Measurements from ENCODE around the gene ZNF804B. TPM values are rescaled to one million over a fixed set of nuclear protein-coding genes. Genes with fewer than 3 reads are reported as not detected.

ZNF804B gene
- total and polyA plus RNA-seq, 9 of the 15 experiments (the other 6 are each of a cell fraction or from before 2014, with no cell fraction given) = 0.04 to 0.22 (median 0.09) TPM; not detected in 6

DNA sequence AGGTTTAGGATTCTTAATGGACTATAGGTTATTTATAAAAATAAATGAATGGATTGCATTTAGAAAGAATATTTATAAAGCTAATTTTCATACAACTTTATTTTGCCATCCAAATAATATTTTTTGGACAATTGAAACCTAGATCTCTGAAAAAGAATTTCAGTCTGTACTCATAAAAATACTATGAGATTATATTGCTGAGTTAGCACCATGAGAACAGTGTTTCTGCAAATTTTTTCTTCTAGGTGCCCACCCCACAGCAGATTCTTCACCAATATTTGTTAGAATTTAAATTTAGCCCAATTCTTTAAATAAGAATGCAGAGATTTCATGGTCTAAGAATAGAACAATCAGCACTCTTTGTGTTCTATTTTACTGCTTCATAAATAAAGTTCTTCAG is 121.6 kb downstream of the ZNF804B start (continued):
- no peak for TF ChIP-seq SIN3B (IDR thresholded peaks at IDR 0.05; ENCODE audit: low read depth)

DNA sequence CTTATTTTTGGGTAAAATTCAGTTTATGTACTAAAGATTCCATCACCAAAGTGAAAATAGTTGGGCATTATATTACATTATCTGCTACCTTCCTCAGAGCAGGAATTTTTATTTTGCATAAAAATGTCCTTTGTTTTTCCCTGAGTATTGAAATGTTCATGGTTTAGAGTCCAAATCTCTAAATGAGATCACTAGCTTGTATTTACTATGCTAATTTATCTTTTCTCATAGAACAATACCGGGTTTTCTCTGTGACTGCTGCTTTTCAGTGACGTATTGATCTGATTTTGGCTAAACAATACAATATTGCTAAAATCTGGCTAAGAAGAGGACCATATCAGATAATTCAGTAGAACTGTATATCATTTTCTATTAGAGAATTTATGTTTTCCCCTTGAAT is 125.6 kb downstream of the ZNF804B start:
- FAIRE-seq (no peak), ATAC-seq (no peak), DNase-seq (ENCODE audit: extremely low read depth in 1 of 4, low spot score in 3 of 4) (no peak)
- WGBS (ENCODE audit: insufficient coverage, low coverage, missing lambda C conversion rate) = 3% methylated on average over 2 of the region's 2 CpGs
- no peaks in the 10 kb centered on the region for H3K4me1 ChIP-seq (replicated peaks in 1 of 2; ENCODE audit: control insufficient read depth in 2 of 2, insufficient read depth in 2 of 2, low read length in 2 of 2)
- ChIA-PET POLR2A (no interaction called here), CTCF (ENCODE audit: low intra/inter-chr PET ratio) (no interaction called here)
- no peak overlapping the region for H3K4me2 ChIP-seq (ENCODE audit: insufficient read depth, low read length)
- no peaks in the 10 kb centered on the region for H3K27me3 ChIP-seq (ENCODE audit: control insufficient read depth in 2 of 2, insufficient read depth in 2 of 2, low read length in 2 of 2)
- H3K4me3 ChIP-seq = no peak overlapping the region
- in situ Hi-C loops (cut with MboI) (no loop called here), intact Hi-C loops (cut with micrococcal nuclease) (no loop called here)
- no peak overlapping the region for H3K9ac ChIP-seq (ENCODE audit: insufficient read depth in 1 of 2, low read depth in 2 of 2, low read length in 2 of 2)
- no TSS peak for BruUV-seq (replicated peaks)
- no peaks in the 10 kb centered on the region for H3K36me3 ChIP-seq (ENCODE audit: control insufficient read depth, insufficient read depth, low read length)
- no peak overlapping the region for H2AFZ ChIP-seq (ENCODE audit: low read depth, low read length)
- H3K9me3 ChIP-seq (replicated peaks; ENCODE audit: control insufficient read depth, insufficient read depth, low read depth, low read length) = 0 out of 2 replicates have a peak, but pooled peaks cover 1% of the 10 kb centered on the region
- H3K79me2 ChIP-seq (ENCODE audit: control insufficient read depth, insufficient read depth, low read length) = no peaks in the 10 kb centered on the region
- H4K20me1 ChIP-seq (replicated peaks; ENCODE audit: control insufficient read depth, insufficient read depth, low read length) = no peaks in the 10 kb centered on the region
- H3K27ac ChIP-seq (ENCODE audit: extremely low read depth, low read depth, low read length) = no peak overlapping the region
- H3K9me1 ChIP-seq (ENCODE audit: control insufficient read depth, insufficient read depth, low read length) = no peaks in the 10 kb centered on the region
- TF ChIP-seq, protein P1, sequence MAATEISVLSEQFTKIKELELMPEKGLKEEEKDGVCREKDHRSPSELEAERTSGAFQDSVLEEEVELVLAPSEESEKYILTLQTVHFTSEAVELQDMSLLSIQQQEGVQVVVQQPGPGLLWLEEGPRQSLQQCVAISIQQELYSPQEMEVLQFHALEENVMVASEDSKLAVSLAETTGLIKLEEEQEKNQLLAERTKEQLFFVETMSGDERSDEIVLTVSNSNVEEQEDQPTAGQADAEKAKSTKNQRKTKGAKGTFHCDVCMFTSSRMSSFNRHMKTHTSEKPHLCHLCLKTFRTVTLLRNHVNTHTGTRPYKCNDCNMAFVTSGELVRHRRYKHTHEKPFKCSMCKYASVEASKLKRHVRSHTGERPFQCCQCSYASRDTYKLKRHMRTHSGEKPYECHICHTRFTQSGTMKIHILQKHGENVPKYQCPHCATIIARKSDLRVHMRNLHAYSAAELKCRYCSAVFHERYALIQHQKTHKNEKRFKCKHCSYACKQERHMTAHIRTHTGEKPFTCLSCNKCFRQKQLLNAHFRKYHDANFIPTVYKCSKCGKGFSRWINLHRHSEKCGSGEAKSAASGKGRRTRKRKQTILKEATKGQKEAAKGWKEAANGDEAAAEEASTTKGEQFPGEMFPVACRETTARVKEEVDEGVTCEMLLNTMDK (IDR thresholded peaks at IDR 0.05; ENCODE audit: borderline replicate concordance, insufficient read depth, low read depth, low read length, poor library complexity, severe bottlenecking) = no peak
- no peak for TF ChIP-seq TBP (optimal IDR thresholded peaks at IDR 0.05; ENCODE audit: low read depth, low read length)
- no peak for TF ChIP-seq TRIM24 (IDR thresholded peaks at IDR 0.05)
- TF ChIP-seq ESRRB (CRISPR knock-in tag; IDR thresholded peaks at IDR 0.05; ENCODE audit: borderline replicate concordance) = no peak
- TF ChIP-seq, protein P2, sequence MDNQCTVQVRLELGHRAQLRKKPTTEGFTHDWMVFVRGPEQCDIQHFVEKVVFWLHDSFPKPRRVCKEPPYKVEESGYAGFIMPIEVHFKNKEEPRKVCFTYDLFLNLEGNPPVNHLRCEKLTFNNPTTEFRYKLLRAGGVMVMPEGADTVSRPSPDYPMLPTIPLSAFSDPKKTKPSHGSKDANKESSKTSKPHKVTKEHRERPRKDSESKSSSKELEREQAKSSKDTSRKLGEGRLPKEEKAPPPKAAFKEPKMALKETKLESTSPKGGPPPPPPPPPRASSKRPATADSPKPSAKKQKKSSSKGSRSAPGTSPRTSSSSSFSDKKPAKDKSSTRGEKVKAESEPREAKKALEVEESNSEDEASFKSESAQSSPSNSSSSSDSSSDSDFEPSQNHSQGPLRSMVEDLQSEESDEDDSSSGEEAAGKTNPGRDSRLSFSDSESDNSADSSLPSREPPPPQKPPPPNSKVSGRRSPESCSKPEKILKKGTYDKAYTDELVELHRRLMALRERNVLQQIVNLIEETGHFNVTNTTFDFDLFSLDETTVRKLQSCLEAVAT (IDR thresholded peaks at IDR 0.05) = no peak
- TF ChIP-seq MED1 (CRISPR knock-in tag; IDR thresholded peaks at IDR 0.05; ENCODE audit: borderline replicate concordance) = no peak
- TF ChIP-seq ZNF316 (IDR thresholded peaks at IDR 0.05) = no peak
- no peak for TF ChIP-seq RB1 (IDR thresholded peaks at IDR 0.05; ENCODE audit: low read depth)
- TF ChIP-seq, protein P3, sequence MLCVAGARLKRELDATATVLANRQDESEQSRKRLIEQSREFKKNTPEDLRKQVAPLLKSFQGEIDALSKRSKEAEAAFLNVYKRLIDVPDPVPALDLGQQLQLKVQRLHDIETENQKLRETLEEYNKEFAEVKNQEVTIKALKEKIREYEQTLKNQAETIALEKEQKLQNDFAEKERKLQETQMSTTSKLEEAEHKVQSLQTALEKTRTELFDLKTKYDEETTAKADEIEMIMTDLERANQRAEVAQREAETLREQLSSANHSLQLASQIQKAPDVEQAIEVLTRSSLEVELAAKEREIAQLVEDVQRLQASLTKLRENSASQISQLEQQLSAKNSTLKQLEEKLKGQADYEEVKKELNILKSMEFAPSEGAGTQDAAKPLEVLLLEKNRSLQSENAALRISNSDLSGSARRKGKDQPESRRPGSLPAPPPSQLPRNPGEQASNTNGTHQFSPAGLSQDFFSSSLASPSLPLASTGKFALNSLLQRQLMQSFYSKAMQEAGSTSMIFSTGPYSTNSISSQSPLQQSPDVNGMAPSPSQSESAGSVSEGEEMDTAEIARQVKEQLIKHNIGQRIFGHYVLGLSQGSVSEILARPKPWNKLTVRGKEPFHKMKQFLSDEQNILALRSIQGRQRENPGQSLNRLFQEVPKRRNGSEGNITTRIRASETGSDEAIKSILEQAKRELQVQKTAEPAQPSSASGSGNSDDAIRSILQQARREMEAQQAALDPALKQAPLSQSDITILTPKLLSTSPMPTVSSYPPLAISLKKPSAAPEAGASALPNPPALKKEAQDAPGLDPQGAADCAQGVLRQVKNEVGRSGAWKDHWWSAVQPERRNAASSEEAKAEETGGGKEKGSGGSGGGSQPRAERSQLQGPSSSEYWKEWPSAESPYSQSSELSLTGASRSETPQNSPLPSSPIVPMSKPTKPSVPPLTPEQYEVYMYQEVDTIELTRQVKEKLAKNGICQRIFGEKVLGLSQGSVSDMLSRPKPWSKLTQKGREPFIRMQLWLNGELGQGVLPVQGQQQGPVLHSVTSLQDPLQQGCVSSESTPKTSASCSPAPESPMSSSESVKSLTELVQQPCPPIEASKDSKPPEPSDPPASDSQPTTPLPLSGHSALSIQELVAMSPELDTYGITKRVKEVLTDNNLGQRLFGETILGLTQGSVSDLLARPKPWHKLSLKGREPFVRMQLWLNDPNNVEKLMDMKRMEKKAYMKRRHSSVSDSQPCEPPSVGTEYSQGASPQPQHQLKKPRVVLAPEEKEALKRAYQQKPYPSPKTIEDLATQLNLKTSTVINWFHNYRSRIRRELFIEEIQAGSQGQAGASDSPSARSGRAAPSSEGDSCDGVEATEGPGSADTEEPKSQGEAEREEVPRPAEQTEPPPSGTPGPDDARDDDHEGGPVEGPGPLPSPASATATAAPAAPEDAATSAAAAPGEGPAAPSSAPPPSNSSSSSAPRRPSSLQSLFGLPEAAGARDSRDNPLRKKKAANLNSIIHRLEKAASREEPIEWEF (CRISPR knock-in tag; IDR thresholded peaks at IDR 0.05) = no peak
- no peak for TF ChIP-seq PHTF2 (CRISPR knock-in tag; IDR thresholded peaks at IDR 0.05)
- TF ChIP-seq GATA2 (CRISPR knock-in tag; IDR thresholded peaks at IDR 0.05) = no peak
- TF ChIP-seq CC2D1A (IDR thresholded peaks at IDR 0.05) = no peak
- no peak for TF ChIP-seq ELF4 (CRISPR knock-in tag; IDR thresholded peaks at IDR 0.05)
- TF ChIP-seq ZNF76 (CRISPR knock-in tag; IDR thresholded peaks at IDR 0.05; ENCODE audit: borderline replicate concordance) = no peak

Measured in K562 (cell line).